Activated gamma-delta T cell treated with Interleukin-2 at 50 U/mL for 16 hours (primary cell): ENCODE measurements around the gene ZNF497.
A peak's percentile ranks its signal among the peaks of the same experiment; 100 is the strongest.
"Not testable (repeated sequence)": the region's sequence is repeated elsewhere in the genome, so short reads cannot be mapped to it uniquely, and the experiment has no call there.

Experiments used
- DNase-seq: peaks from one replicate; pipeline ENCODE4 v3.0.0-alpha.2; 2020

The ZNF497 gene

GRCh38 chr19:58346961-58347929, 15.3 kb downstream of the ZNF497 start:
- peak; percentile 59 for DNase-seq

GRCh38 chr19:58345558-58345957, 17.0 kb downstream of the ZNF497 start:
- DNase-seq = no peak

GRCh38 chr19:58338825-58339558, 23.6 kb downstream of the ZNF497 start:
- DNase-seq = no peak

GRCh38 chr19:58338336-58338735, 24.2 kb downstream of the ZNF497 start:
- DNase-seq = no peak

GRCh38 chr19:58336820-58337219, 25.7 kb downstream of the ZNF497 start:
- DNase-seq = no peak

- no peak for DNase-seq
Observed at GRCh38 chr19:58336216-58336615, 26.3 kb downstream of the ZNF497 start.

- no peak for DNase-seq
Observed at GRCh38 chr19:58335630-58336029, 26.9 kb downstream of the ZNF497 start.

- no peak for DNase-seq
Observed at GRCh38 chr19:58334691-58335249, 27.8 kb downstream of the ZNF497 start.

GRCh38 chr19:58332697-58333096, 29.9 kb downstream of the ZNF497 start:
- no peak for DNase-seq

GRCh38 chr19:58330458-58330857, 32.1 kb downstream of the ZNF497 start:
- no peak for DNase-seq

GRCh38 chr19:58328999-58329398, 33.6 kb downstream of the ZNF497 start:
- DNase-seq = peak; percentile 23

GRCh38 chr19:58326914-58327726, 35.4 kb downstream of the ZNF497 start, which contains the start of gene ZSCAN22:
ZSCAN22 (plus strand) TSS chr19:58326994; CDS start chr19:58334803, 7,809 bp downstream.
- DNase-seq = peak; percentile 85

- DNase-seq = no peak
Observed at GRCh38 chr19:58326501-58326913, 36.0 kb downstream of the ZNF497 start.

GRCh38 chr19:58325311-58326022, 37.1 kb downstream of the ZNF497 start:
- no peak for DNase-seq

- DNase-seq = no peak
Observed at GRCh38 chr19:58319241-58319640, 43.3 kb downstream of the ZNF497 start.

- no peak for DNase-seq
Observed at GRCh38 chr19:58318297-58318696, 44.3 kb downstream of the ZNF497 start.

- no peak for DNase-seq
Observed at GRCh38 chr19:58317476-58318072, 45.0 kb downstream of the ZNF497 start.

GRCh38 chr19:58315580-58315979, 47.0 kb downstream of the ZNF497 start:
- DNase-seq = no peak

GRCh38 chr19:58311345-58311865, 51.1 kb downstream of the ZNF497 start:
- no peak for DNase-seq

- DNase-seq = not testable (repeated sequence)
Observed at GRCh38 chr19:58310685-58311084, 51.9 kb downstream of the ZNF497 start.

- no peak for DNase-seq
Observed at GRCh38 chr19:58307736-58308135, 54.8 kb downstream of the ZNF497 start.
